WERI-Rb-1 (cell line): ENCODE data around the gene SMARCD3.

ENCODE experiments used
- DNase-seq: peaks from one replicate; pipeline ENCODE4 v3.0.0-alpha.2; 2020
- H3K27ac ChIP-seq: fragments of 250-450 bp; sonication (Bioruptor Pico); 2 replicates; pipeline ENCODE4 v1.5.1; 2020; ENCODE audit warnings: mild to moderate bottlenecking, moderate library complexity
- H3K27me3 ChIP-seq: fragments of 250-450 bp; sonication (Bioruptor Pico); 2 replicates; pipeline ENCODE4 v1.5.1; 2021; ENCODE audit warnings: mild to moderate bottlenecking, low read depth, moderate library complexity; ENCODE audit not compliant: insufficient read depth, severe bottlenecking
- H3K36me3 ChIP-seq: fragments of 250-450 bp; sonication (Bioruptor Pico); 2 replicates; pipeline ENCODE4 v1.5.1; 2020; ENCODE audit warnings: mild to moderate bottlenecking, moderate library complexity
- H3K4me3 ChIP-seq: 2 replicates; pipeline ENCODE4 v1.5.1; 2011; ENCODE audit warnings: low read depth, mild to moderate bottlenecking, control low read depth, low read length
- H3K9me3 ChIP-seq: fragments of 250-450 bp; sonication (Bioruptor Pico); 2 replicates; pipeline ENCODE4 v1.5.1; 2021; ENCODE audit warnings: mild to moderate bottlenecking, moderate library complexity; ENCODE audit not compliant: severe bottlenecking
- TF ChIP-seq, protein P1 (sequence below): IDR thresholded peaks from 2 replicates; pipeline ENCODE4 v1.5.1; 2011; ENCODE audit warnings: low read depth, mild to moderate bottlenecking, control low read depth, inconsistent platforms, low read length

The SMARCD3 gene

DNA sequence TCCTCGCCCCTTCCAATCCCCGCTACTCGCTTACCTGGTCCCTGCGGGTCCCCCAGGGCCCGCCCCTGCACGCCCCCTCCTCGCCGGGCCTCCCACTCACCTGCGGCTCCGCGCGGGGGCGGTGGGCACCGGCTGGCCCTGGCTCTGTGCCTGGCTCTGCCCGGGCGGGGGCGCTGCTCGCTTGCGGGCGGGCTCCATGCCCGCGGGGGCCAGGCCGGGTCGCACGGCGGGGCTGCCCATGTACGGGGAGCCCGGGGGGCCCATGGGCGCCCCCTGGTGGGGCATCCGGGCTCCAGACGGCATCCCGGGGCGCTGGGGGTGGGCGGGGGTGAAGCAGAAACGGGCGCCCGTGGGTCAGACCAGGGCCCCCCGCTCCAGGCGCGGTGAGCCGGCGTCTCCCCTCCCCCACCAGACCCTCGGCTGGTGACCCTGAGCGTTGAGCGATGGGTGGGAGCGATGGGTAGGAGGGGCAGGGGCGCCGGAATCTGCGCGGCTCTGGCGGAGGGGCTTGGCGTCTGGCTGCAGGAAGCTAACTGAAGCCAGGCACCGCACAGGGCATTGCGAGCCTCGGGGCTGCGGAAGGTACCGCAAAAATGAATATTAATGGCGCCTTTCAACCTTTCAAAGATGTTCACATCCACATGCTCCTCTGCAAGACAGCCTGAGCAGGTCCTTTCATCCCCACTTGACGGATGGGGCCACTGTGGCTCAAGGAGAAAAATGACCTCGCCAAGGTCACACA is 3.0 kb downstream of the SMARCD3 start:
- TF ChIP-seq, protein P1, sequence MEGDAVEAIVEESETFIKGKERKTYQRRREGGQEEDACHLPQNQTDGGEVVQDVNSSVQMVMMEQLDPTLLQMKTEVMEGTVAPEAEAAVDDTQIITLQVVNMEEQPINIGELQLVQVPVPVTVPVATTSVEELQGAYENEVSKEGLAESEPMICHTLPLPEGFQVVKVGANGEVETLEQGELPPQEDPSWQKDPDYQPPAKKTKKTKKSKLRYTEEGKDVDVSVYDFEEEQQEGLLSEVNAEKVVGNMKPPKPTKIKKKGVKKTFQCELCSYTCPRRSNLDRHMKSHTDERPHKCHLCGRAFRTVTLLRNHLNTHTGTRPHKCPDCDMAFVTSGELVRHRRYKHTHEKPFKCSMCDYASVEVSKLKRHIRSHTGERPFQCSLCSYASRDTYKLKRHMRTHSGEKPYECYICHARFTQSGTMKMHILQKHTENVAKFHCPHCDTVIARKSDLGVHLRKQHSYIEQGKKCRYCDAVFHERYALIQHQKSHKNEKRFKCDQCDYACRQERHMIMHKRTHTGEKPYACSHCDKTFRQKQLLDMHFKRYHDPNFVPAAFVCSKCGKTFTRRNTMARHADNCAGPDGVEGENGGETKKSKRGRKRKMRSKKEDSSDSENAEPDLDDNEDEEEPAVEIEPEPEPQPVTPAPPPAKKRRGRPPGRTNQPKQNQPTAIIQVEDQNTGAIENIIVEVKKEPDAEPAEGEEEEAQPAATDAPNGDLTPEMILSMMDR = peak; percentile 62
- no peaks in the 10 kb centered on the region for H3K36me3 ChIP-seq
- no peaks in the 10 kb centered on the region for H3K9me3 ChIP-seq
- H3K27me3 ChIP-seq = peaks cover 3% of the 10 kb centered on the region
- no peak overlapping the region for H3K27ac ChIP-seq
- peak; percentile 67 for DNase-seq
- H3K4me3 ChIP-seq = peak overlapping the region; percentile 28

DNA sequence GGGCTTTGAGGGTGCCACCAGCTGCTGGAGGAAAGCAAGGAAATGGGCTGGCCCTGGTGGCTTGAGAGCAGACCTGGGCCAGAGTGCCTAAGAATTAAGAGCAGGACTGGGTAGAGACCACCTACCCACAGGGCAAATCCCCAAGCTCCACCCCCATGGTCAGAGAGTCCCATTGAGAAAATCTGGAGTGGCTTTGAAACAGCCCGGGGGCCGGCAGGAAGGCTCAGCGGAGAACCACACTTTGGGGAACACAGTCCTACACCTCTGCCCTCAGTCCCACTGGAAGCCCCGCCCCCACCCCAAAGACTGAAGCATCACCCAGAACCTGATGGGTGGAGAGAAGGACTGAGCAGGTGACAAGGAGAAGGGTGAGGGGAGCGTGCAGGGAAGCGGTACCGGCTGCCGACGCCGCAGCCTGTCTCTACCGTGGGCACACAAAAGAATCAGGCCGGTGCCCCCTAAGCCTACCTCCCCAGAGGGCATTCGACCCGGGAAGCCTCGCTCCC is 3.6 kb downstream of the SMARCD3 start:
- no peak for DNase-seq
- peak overlapping the region; percentile 28 for H3K4me3 ChIP-seq
- no peak overlapping the region for H3K27ac ChIP-seq
- H3K36me3 ChIP-seq = no peaks in the 10 kb centered on the region
- TF ChIP-seq, protein P1 = no peak
- peaks cover 3% of the 10 kb centered on the region for H3K27me3 ChIP-seq
- H3K9me3 ChIP-seq = no peaks in the 10 kb centered on the region

DNA sequence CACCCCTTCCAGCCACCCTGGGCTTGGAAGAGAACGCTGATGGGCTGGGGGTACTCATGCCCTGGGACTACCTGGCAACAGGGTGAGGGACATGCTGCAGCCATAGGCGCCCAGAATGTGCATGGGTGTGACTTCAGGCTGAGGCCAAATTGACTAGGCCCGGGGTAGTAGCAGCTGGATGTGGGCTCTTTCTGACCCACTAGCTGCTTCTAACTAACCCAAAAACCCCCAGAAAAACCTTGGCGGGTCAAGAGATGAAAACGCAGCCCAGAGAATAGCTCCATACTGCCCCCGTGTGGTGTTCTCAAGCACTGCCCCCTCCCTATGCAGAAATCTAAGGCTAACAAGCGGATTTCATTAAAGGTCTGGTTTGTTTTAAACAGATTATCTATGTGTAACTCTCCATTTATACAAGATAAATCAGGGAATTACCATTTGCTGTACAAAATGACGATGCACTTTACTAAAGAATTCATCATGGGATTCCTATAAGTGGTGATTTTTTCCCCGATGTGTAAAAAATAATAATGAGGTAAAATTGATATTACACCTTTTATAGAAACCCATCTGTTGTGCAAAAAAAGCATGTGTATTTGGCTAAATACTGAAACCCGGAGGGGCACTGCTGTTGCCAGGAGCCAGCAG is 4.2 kb downstream of the SMARCD3 start:
- Histone ChIP-seq H3K9me3 (no peaks in the 10 kb centered on the region), H3K27me3 (peaks cover 3% of the 10 kb centered on the region), H3K27ac (no peak overlapping the region), H3K36me3 (no peaks in the 10 kb centered on the region), H3K4me3 (no peak overlapping the region)
- TF ChIP-seq, protein P1 = peak; percentile 77
- DNase-seq = peak; percentile 49

DNA sequence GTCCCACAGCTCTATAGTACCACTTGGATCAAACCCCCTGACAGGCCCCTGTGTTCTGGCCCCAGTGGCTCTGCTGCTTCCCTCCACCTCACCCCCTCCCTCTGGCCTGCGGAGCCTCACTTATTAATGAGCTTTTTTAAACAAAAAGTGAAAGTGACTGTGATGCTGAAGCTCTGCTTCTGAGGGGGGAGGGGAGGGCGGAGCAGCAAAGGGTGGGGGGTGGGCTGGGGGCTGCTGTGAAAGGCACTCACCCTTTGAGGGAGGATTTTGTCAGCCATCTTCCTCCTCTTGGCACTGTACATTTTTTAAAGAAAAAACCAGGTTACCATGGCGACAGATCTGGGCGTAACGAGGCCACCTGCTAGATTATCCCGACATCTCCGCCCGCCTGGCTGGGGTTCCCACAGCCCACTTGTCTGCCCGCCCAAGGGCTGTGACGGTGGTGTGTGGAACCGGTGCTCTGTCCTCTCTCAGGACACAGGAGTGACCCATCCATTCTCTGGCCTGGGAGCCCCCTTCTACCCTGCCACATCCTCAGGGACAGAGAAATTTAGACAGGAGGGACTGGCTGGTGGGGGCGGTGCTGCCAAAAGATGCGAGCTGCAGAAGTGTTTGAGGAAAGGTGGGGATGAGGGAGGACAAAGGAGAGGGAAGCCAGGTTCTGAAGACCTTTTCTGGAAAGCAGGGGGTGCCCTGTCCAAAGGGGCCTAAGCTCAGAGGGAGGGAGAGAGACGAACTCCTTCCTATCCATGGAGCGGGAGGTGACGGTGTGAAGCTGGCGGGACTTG is 4.9 kb downstream of the SMARCD3 start:
- Histone ChIP-seq H3K27me3 (peaks cover 3% of the 10 kb centered on the region), H3K4me3 (no peak overlapping the region), H3K36me3 (no peaks in the 10 kb centered on the region; the same call in 1 of the 2 replicates), H3K27ac (no peak overlapping the region), H3K9me3 (no peaks in the 10 kb centered on the region)
- TF ChIP-seq, protein P1 = no peak
- DNase-seq = no peak

DNA sequence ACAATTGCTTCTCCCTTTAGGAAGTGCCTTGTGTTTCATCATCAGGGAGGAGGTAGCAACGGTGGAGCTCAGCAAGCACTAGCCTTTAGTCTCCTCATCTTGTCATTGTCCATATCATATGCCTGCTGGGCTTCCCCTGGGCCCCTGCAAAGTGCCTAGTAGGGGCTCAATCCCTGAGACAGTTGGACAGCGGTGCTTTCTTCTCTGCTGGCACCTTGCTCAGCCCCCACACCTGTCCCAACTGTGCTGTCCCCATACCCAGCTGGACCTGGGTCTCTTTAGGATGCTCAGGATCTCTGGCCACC is 5.5 kb downstream of the SMARCD3 start:
- no peaks in the 10 kb centered on the region for H3K9me3 ChIP-seq
- TF ChIP-seq, protein P1 = no peak
- no peak for DNase-seq
- peaks cover 3% of the 10 kb centered on the region for H3K27me3 ChIP-seq
- no peaks in the 10 kb centered on the region; the same call in 1 of the 2 replicates for H3K36me3 ChIP-seq
- H3K4me3 ChIP-seq = no peak overlapping the region
- no peak overlapping the region for H3K27ac ChIP-seq
